Measurements from ENCODE around the gene SOAT2. TPM values are rescaled to one million over a fixed set of nuclear protein-coding genes. Genes with fewer than 3 reads are reported as not detected.

SOAT2 gene, protein sequence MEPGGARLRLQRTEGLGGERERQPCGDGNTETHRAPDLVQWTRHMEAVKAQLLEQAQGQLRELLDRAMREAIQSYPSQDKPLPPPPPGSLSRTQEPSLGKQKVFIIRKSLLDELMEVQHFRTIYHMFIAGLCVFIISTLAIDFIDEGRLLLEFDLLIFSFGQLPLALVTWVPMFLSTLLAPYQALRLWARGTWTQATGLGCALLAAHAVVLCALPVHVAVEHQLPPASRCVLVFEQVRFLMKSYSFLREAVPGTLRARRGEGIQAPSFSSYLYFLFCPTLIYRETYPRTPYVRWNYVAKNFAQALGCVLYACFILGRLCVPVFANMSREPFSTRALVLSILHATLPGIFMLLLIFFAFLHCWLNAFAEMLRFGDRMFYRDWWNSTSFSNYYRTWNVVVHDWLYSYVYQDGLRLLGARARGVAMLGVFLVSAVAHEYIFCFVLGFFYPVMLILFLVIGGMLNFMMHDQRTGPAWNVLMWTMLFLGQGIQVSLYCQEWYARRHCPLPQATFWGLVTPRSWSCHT
- 0.13 TPM in 1 of 2 replicates, not detected in the other for total RNA-seq (2014; rRNA removed; shearing (Covaris generic))

GRCh38 chr12:53102883-53103807, at the start of gene SOAT2:
Gene SOAT2 (plus strand): TSS chr12:53103486. CDS start chr12:53103578, 92 bp downstream.

DNA sequence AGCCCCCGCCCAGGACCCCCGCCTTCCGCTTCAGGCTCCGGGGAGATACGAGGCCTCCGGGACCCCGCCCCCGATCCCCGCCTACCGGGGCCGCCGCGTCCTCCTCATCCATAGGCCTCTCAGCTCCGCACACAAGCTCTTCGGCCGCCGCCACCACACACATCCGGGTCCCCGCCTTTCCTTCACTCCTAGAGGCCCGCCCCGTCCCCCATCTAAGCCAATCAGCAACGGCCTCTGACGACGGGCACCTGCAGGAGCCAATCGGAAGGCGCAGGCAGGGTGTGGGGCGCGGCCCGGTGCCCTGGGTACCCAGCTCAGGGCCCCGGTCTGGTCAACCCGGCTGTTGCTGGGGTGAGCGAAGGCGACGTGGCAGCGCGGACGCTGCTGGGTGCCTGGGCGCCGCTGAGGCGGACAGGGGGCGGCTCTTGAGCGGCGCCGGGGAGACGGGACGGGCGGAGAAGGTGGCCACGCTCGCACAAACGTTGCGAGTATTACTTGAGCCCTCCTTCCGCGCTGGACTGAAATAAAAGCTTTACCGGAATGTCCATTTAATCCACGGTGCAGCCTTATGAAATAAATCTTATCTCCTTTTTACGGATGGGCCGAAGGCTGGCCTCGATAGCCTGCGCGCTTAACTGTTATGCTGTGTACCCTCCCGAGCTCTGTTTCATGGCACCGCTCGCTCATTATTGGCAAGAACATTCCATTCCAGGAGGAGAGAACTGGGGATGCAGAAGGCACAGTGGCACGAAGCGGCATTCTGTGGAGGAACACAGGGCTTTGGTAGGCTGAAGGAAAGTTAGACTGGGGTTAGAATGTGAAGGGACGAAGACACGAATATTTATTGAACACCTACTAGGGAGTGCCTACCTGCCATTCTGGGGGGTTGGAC, 23.8 kb upstream of the SOAT2 start, which contains the start of gene SPRYD3:
TSS of gene SPRYD3 (minus strand) at position 165 of the 892 bp plus-strand sequence. CDS start at position 108, 57 bp downstream.

DNA sequence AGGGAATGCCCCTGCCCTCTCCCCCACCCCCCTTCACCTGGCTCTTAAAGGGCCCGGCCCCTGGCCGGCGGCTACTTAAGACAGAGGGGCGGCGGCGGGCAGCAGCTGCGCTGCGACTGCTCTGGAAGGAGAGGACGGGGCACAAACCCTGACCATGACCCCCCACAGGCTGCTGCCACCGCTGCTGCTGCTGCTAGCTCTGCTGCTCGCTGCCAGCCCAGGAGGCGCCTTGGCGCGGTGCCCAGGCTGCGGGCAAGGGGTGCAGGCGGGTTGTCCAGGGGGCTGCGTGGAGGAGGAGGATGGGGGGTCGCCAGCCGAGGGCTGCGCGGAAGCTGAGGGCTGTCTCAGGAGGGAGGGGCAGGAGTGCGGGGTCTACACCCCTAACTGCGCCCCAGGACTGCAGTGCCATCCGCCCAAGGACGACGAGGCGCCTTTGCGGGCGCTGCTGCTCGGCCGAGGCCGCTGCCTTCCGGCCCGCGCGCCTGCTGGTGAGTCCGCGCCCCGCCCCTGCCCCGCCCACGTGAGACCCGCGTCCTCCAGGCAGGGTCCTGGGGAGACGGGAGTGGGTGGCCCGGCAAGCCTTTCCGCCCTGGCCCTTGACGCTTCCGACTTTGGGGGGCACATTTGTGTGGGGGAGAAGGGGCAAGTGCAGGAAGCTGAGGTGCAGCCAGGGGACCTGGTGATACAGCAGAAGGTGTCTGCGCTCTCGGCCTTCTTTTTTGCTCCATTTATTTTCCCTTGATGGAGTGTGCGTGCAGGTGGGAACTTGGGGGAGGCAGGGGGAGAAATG, 5.5 kb upstream of the SOAT2 start, which contains the start of gene IGFBP6:
TSS of gene IGFBP6 (plus strand) at position 104 of the 790 bp plus-strand sequence. CDS start at position 155, 51 bp downstream.

Small RNA genes within 50 kb of the gene (small RNA-seq; reads per million reads assigned to genes)
- gene HIGD1AP1 (not detected), gene MIR6757 (not detected), gene RNU6-333P (not detected)

Other genes starting within 250 kb of the SOAT2 start
- gene KRT8, start 198.4 kb upstream of the SOAT2 start, total RNA-seq (2014; rRNA removed; shearing (Covaris generic)) = 32.2 and 33.6 TPM in 2 replicates
- gene KRT18, start 154.4 kb upstream of the SOAT2 start, total RNA-seq (2014; rRNA removed; shearing (Covaris generic)) = 625 and 633 TPM in 2 replicates
- 878 and 984 TPM in 2 replicates for gene EIF4B, start 97.0 kb upstream of the SOAT2 start, total RNA-seq (2014; rRNA removed; shearing (Covaris generic))
- 31.3 and 35.0 TPM in 2 replicates for gene TNS2, start 53.4 kb upstream of the SOAT2 start, total RNA-seq (2014; rRNA removed; shearing (Covaris generic))
- 16.9 and 17.5 TPM in 2 replicates for gene SPRYD3, start 24.1 kb upstream of the SOAT2 start, total RNA-seq (2014; rRNA removed; shearing (Covaris generic))
- gene IGFBP6, start 5.8 kb upstream of the SOAT2 start, total RNA-seq (2014; rRNA removed; shearing (Covaris generic)) = 321 and 347 TPM in 2 replicates
- gene ZNF740, start 77.2 kb downstream of the SOAT2 start, total RNA-seq (2014; rRNA removed; shearing (Covaris generic)) = 23.5 and 26.3 TPM in 2 replicates
- 18.5 and 19.8 TPM in 2 replicates for gene CSAD, start 77.4 kb downstream of the SOAT2 start, total RNA-seq (2014; rRNA removed; shearing (Covaris generic))
- 2.2 and 5.1 TPM in 2 replicates for gene ITGB7, start 103.8 kb downstream of the SOAT2 start, total RNA-seq (2014; rRNA removed; shearing (Covaris generic))
- 31.3 and 36.8 TPM in 2 replicates for gene RARG, start 128.7 kb downstream of the SOAT2 start, total RNA-seq (2014; rRNA removed; shearing (Covaris generic))
- 26.7 and 33.5 TPM in 2 replicates for gene ESPL1, start 164.8 kb downstream of the SOAT2 start, total RNA-seq (2014; rRNA removed; shearing (Covaris generic))
- gene PFDN5, start 192.1 kb downstream of the SOAT2 start, total RNA-seq (2014; rRNA removed; shearing (Covaris generic)) = 589 and 598 TPM in 2 replicates
- 120 and 144 TPM in 2 replicates for gene MYG1, start 196.2 kb downstream of the SOAT2 start, total RNA-seq (2014; rRNA removed; shearing (Covaris generic))
- 84.0 and 85.4 TPM in 2 replicates for gene AAAS, start 218.1 kb downstream of the SOAT2 start, total RNA-seq (2014; rRNA removed; shearing (Covaris generic))
- not detected in 2 replicates for gene SP7, start 232.9 kb downstream of the SOAT2 start, total RNA-seq (2014; rRNA removed; shearing (Covaris generic))